Myocyte (in vitro differentiated cells): Measurements from ENCODE around the gene DLG2. TPM values are rescaled to one million over a fixed set of nuclear protein-coding genes. Genes with fewer than 3 reads are reported as not detected.

Source experiments
- DNase-seq: peaks from one replicate; pipeline ENCODE4 v3.0.0-alpha.2; 2012; ENCODE audit warnings: low read depth
- total RNA-seq: library from RNA; depleted of rRNA; stranded (reverse); fragments of >200 nt; gene quantifications from 2 replicates; pipeline ENCODE4 v1.2.3, GENCODE V29; 2014

The DLG2 gene
- total RNA-seq, 1 donor from 2014 or later, result 9.5 TPM

DNA sequence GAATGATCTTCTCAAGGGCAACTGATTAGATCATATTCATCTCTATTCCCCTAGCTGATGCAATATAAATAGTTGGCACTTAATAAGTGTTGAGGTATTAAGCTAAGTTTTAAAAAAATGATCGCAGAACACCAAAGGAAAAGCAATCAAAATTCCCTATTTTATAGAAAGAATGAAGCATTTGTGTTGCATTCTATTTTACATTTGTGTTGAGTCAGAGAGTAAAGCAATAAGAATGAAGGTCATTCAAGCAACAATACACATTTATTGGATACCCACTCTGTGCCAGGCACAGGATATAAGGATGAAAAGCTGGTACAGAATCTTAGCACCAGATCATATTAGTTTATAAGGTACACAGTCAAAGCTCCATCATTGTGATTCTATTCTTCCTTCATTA is 1654.6 kb downstream of the DLG2 start:
- DNase-seq, result no peak

DNA sequence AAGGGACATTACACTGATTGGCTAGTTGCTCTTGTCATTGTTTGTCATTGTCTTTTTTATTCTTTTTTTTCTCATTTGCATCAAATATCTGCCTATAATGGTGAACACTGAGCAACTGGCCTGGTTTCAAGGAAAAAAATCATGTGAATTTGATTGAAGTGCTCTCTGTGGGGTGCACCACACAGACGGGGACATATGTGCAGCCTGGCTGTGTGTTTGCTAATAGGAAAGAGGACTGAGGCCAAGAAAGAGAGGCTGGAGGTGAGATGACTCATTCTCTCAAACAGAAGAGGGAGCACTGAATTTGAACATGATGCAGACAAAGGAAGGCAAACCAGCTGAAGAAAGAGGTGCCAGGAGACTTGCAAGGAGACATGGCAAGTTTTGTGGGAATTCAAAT is 1656.1 kb downstream of the DLG2 start:
- DNase-seq, result no peak

DNA sequence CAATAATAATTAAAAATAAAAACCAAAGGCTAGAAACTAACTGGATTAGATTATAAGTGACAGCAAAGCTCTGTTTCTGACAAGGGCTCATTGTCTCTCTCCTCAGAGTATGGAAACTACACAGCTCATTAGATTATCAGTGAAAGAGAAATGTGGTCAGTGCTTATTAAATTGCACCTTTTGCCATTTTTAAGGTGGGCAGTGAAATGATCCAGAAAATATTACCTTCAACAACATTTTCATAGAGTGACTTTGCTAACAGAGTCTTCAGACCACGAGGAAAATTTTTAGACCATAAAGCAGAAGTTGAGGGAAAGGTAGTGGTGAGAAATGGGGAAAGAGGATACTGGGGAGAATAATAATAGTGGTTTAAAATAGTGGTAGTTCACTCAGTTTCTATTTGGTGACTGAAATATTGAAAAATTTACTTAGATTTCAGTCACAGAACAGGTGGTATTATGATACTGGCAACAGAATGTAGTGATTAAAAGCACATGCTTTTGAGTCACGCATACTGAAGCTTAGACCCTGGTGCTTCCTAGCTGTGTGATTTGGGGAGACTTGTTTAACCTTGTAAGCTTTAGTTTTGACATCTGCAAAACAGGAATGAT is 1657.0 kb downstream of the DLG2 start:
- no peak for DNase-seq

DNA sequence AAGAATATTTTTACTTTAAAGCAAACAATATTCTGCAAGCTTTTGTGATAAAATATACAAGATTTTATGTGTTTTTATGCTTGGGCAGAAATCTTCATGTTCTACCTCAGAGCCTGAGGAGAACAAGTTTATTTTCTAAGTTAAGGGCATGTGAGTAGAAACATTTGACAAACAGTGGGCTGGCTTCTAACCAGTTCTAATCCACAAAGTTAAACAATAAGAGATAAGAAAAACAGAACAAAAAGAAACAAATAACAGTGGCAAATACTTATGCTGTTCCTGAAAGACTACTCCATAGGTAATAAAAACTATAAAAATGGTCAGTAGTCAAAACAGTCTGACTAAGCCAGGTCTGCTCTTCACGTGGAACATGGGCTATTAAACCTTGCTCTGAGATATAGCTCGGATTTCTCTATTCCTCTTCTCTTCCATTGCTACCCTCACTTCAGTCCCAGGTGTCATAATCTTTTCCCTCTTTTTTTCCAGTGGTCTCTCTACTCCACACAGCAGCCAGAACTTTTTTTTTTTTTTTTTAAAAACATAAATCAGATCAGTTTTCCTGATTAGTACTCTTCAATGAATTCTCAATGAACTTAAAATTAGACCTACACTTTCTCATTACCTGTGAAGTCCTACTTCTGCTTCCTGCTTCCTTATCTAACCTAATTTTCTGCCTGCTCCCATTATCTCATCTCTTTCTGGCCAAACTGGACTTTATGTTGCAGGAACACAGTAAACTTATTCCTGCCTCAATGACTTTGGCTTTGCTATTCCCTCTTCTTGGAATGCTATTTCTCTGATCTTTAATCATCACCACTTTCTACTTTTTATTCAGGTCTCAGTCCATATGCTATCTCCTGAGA is 1669.9 kb downstream of the DLG2 start:
- no peak for DNase-seq

DNA sequence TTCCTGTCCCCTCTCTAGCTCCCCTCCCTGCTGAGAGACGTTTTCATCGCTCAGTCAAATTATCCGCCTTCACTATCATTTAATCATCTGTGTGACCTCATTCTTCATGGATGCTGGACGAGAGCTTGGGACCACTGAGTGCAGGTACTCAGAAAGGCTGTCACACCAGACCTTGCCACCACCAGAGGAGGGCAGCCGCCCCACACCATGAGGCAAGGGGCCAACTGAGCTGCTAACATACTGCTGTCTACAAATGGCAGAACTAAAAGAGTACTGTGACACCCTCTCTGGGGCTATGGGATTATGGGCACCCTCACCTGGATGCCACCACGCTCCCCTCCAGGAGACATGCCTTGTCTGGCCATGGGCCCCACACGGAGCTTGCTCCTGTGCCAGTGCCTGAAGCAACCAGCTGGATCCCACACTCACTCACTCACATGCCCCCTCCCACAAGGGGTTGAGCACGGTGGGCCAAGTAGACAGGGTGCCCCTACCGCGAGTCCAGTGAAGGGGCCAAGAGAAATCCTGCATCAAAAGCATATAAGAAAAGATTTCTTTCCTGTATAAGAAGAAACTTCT is 1670.9 kb downstream of the DLG2 start:
- no peak for DNase-seq

DNA sequence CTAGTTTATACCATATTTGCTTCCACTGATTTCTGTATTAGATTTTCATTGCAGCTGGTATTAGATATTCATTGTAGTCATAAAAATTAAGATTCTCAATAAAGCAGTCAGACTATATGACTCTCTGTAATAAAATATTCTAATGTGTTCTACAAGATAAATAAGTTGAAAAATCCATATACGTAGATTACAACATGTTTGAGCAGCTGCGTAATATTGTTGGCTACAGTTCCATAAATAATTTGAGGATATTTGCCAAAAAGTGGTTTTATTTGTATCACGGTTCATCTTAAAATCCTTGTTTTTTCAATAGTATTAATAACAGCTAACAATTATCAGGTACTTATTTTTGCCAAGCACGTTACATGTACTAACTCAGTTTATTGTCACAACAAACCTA is 1672.4 kb downstream of the DLG2 start:
- DNase-seq, result no peak

DNA sequence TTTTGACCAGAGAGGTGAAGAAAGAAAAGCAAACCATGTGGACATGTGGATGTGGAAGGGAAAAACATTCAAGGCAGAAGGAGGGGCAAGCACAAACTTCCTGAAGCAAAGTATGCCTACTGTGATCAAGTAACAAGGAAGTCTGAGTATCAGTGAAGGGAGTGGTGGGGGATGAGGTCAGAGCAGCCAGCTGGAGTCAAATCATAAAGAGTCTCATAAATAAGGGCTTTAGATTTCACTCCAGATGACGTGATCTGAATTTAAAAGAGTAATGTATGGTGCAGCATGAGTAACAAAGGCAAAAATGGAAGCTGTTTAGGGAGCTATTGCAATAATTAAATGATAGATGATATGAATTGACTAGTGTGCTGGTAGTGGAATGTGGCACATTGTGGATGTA is 1675.6 kb downstream of the DLG2 start:
- DNase-seq, result no peak

DNA sequence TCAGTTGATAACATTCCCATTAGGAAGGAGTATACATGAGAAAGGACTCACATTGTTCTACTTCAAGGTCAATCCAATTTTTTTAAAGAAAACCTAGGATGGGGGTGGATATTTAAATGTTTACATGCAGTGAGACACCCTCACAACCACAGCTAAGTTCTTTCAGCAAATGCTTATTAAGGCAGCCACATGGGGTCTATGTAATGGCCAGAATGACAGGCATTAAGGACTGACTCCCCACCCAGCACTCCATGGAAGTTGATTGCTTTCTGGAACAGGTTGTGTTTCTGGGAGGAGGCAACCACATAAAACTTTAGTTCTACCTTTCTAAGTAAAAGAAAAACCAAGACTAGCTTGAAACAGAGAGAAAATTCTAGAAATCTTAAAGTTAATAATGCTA is 1678.9 kb downstream of the DLG2 start:
- no peak for DNase-seq

DNA sequence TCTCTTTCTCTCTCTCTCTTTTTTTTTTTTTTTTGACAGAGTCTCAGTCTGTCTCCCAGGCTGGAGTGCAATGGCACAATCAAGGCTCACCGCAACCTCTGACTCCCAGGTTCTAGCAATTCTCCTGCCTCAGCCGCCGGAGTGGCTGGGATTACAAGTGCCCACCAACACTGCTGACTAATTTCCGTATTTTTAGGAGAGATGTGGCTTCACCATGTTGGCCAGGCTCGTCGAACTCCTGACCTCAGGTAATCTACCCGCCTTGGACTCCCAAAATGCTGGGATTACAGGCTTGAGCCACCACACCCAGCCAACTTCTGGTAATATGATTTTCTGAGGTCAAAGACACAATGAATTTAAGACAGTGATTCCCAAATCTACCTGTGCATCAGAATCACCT is 1681.2 kb downstream of the DLG2 start:
- DNase-seq, result no peak

DNA sequence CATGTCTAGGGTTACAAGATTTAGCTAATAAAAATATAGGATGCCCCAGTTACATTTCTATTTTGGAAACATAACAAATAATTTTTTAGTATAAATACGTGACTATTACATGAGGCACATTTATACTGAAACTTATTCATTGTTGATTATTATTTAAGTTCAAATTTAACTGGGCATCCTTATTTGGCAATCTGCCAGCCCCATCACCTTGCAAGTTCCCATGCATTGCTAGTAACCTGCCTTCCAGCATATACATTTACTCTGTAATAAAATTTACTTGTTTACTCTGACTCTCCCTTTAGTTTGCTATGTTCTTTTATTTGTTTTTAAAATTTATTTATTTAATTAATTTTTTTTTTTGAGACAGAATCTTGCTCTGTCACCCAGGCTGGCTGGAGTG is 1686.1 kb downstream of the DLG2 start:
- no peak for DNase-seq

DNA sequence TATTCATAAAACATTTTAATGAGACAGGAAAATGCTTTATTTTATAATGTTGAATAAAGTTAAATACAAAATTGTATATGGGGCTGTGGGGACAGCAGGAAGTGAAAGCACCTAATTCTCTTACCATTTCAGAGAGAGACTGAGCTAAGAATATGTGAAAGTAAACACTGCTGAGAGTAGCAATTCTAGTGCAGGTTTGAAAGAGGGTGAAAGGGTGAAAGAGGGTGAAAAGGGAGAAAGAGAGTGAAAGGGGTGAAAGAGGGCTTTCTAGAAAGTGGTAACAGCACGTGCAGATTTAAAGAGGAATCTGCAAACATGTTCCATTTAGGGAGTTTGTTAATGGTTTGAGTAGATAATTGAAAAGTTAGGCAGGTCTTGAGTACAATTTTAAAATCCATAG is 1689.0 kb downstream of the DLG2 start:
- no peak for DNase-seq

DNA sequence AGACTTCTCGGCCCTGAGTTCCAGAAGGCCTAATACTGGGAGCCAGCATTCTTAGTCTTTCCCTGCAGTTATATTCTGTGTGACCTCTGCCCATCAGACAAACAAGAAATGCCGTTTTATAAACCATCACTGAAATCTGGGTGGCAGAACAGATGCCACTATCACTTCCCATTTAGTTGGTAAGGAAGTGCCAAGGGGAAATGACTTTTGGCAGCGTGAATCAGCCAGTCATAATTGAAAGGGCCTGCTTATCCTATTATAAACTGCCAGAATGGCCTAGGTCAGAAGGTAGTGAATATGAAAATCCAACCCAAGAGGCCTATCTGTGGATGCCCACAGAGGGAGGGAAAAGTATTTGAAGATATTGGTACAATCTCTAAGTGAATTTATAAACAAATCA is 1694.1 kb downstream of the DLG2 start:
- no peak for DNase-seq

DNA sequence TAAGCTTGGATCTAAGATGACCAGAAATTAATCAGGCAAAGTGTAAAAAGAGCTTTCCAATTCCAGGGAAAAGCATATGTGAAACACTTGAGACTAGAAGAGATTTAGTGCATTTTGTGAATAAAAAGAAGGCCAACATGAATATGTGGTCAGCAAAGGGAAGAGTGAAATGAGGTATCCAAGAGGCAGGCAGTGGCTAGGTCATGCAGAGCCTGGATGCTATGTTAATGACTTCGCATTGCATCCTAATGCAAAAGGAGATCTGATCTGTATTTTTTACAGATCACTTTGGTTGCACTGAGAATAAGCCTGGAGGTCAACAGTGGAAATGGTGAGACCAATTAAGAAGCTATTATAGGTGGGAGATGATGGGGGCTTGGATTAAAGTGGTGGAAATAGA is 1699.7 kb downstream of the DLG2 start:
- no peak for DNase-seq

DNA sequence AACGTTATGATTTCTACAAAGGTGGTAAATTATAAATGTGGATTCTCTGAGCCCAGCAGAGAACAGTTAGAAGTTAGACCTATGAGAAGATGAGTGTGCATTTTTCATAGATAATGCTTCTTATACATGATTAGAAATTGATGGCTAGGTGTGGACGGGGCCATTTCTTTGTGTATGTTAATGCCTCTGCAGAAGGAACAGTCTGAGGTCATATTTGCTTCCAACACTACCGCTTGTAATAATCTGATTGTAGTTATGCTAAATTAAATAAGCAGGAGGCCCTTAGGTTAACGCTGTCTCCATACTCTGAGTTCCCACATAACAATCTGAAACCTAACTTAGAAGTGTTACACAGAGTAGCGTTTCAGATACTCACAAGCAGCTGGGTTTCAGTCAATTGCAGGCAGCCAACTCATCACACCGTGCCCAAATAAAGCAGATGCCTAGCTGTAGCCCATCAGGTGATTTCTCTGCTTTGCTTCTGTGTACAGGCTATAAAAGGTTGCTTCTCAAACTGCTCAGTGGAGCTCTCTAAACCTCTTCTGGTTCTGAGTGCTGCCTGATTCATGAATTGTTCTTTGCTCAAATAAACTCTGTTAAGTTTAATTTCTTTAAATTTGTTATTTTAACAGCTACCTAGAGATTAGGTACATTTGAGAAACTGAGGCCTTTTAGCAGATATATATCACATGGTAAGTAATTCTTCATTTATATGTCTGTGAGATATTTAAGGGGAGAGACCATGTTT is 1702.2 kb downstream of the DLG2 start:
- no peak for DNase-seq

DNA sequence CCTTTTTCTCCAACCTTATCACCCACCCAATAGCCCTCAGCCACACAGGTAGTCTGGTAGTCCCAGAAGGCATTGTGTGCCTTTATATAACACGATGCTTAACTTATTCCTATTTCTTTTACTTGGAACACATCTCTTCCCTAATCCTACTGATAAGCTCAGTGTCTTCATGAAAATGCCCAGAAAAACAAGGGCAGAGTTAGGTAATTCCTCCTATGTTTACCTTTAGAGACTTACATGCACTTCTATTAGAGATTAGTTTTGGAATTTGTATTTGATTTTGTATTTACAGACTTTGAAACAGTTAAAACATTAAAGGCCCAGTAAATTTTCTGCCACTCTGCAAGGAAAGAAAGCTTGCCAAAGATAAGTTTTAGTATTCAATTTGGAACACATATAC is 1703.2 kb downstream of the DLG2 start:
- no peak for DNase-seq

DNA sequence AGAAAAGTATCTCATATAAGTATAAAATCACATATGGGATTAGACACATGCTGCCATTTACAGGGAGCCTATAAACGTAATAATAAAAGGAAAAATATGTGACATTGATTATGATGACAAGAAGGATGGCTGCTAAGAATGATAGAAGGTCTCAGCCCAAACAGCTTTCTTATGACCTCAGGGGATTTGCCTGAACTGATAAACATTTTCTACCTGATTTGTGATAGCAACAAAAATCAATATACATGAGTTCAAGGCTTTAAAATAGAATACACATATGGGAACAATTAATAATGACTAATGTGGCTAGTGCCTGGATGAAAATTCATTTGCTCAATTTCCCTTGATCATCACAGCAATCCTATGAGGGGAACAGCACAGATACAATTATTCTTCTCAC is 1704.2 kb downstream of the DLG2 start:
- DNase-seq, result no peak

DNA sequence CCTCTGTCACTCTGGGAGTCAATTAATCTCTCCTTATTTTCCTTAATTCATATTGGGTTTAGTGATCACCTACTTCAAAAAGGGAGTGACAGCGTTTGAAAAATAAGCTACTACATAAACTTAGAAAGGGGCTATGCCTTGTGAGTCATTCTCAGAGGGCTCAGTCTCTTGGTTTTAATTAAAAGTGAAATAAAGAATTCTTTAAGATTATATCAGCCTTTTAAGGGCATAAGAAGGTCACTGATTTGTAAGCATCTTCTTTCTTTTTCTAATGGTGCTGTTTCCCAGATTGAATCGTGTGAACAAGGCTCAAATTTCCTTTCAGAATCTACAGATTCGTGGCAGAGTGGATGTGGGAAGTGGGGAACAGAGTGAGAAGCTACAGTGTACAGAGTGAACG is 1704.8 kb downstream of the DLG2 start:
- no peak for DNase-seq

DNA sequence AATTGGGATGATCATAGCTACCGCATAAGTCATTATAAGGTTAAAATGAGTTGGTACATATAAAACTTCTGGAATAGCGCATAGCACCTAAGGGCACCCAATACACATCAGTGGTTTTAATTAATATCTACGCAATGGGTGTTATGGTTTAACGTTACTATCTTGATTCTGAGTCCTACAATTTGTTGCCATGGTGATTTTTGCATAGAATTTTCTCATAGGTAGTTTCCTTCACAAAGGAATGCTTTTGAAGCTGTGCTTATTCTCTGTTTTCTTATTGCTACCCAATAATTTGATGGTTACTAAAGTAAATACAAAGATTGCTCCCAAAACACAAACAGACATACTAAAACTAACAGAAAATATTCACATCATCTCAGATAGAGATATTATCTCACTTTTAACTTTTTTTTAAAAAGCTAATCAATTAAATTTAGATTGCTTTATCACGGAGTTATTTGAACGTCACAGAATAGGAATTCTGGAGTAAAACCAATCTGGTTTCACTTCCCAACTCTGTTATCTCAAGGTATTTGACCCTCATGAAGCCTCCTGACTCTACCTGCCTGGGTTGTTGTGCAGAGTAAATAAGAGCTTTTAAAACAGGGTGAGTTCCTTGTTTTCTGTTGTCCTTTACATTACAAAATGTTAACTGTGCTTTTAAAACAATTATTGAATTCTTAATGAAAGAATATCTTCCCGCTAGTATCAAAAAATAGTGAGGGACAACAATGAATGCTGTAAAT is 1705.5 kb downstream of the DLG2 start:
- DNase-seq, result no peak

DNA sequence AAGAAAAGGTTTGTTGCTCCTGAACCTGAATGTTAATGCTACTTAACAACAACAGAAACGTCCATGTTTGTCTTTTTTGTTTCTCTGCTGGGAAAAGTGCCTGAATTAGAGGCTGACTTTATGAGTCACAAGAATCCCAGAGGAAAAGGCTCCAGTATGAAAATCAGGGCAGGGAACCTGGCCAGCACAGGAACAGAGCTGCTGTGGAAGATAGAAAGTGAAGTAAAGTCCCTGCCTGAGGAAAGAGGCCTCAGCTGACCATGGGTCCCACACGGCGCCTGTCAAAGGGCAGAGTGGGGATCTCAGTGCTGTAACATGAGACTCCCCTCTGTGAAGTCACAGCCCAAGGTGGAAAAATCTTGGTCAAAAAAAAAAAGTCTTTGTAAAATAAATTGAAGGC is 1708.7 kb downstream of the DLG2 start:
- DNase-seq, result no peak

DNA sequence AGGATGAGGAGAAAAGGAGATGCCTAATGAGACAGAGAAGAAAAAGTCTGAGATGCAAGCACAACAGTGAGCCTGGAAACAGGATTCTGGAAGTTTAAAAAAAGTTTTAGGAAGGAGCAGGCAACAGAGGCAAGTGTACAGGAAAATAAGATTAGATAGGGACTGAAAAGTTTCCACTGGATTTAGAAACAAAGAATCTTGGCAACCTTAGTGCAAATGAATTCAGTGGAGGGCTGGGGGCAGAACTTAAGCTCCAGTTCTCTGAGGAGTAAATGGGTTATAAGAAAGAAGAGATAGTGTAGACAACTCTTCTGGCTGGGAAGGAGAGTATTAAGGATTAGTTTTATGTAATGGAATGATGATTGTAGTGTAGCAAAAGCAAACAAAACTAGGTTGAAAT is 1712.1 kb downstream of the DLG2 start:
- no peak for DNase-seq
